Keratinocyte (primary cell): ENCODE data around the gene ZEB1. TPM values are rescaled to one million over a fixed set of nuclear protein-coding genes. Genes with fewer than 3 reads are reported as not detected.

Source experiments
- DNase-seq: peaks from one replicate; pipeline ENCODE4 v3.0.0-alpha.2; 2011; ENCODE audit warnings: low read depth, missing footprints, low spot score
- FAIRE-seq: peaks from 2 replicates; lab custom pipeline; 2011; peaks lifted over from hg19 to GRCh38; lab: Jason Lieb, UNC
- H2AFZ ChIP-seq: 2 replicates; pipeline ENCODE4 v1.6.0; 2012; ENCODE audit warnings: low read length, control low read depth, inconsistent platforms; ENCODE audit not compliant: control insufficient read depth
- H3K27ac ChIP-seq: 2 replicates; pipeline ENCODE4 v1.5.1; 2011; ENCODE audit warnings: low read length; ENCODE audit not compliant: control insufficient read depth, insufficient read depth
- H3K27me3 ChIP-seq: 3 replicates; pipeline ENCODE4 v1.6.0; 2011; ENCODE audit warnings: low read length; ENCODE audit not compliant: control insufficient read depth, insufficient read depth; ENCODE audit errors: extremely low read depth
- H3K36me3 ChIP-seq, 2 experiments: 2 replicates in 1 of 2; 3 replicates in 1 of 2; pipeline ENCODE4 v1.5.1; 2011; ENCODE audit warnings: low read length in 2 of 2, mild to moderate bottlenecking in 1 of 2; ENCODE audit not compliant: control insufficient read depth in 2 of 2, insufficient read depth in 2 of 2; ENCODE audit errors: extremely low read depth in 1 of 2
- H3K4me1 ChIP-seq: 3 replicates; pipeline ENCODE4 v1.5.1; 2011; ENCODE audit warnings: low read length; ENCODE audit not compliant: control insufficient read depth, insufficient read depth; ENCODE audit errors: extremely low read depth
- H3K4me2 ChIP-seq: 3 replicates; pipeline ENCODE4 v1.6.0; 2011; ENCODE audit warnings: low read depth, low read length; ENCODE audit not compliant: control insufficient read depth, insufficient read depth; ENCODE audit errors: extremely low read depth
- H3K4me3 ChIP-seq, 3 experiments: fragments of 200-600 bp in 1 of 3; sonication (generic) in 1 of 3; 2 replicates in 2 of 3; 3 replicates in 1 of 3; pipeline ENCODE4 v1.5.1; 2011 to 2016; ENCODE audit warnings: low read length in 3 of 3, mild to moderate bottlenecking in 3 of 3, control low read depth in 2 of 3, inconsistent platforms in 1 of 3, low read depth in 1 of 3, mixed read lengths in 1 of 3, mixed run types in 1 of 3, moderate library complexity in 1 of 3; ENCODE audit not compliant: control insufficient read depth in 2 of 3, insufficient read depth in 2 of 3; ENCODE audit errors: extremely low read depth in 1 of 3
- H3K79me2 ChIP-seq: 2 replicates; pipeline ENCODE4 v1.6.0; 2012; ENCODE audit warnings: low read length; ENCODE audit not compliant: control insufficient read depth, insufficient read depth
- H3K9ac ChIP-seq: 3 replicates; pipeline ENCODE4 v1.6.0; 2011; ENCODE audit warnings: low read length; ENCODE audit not compliant: control insufficient read depth, insufficient read depth; ENCODE audit errors: extremely low read depth
- H3K9me1 ChIP-seq: 3 replicates; pipeline ENCODE4 v1.6.0; 2011; ENCODE audit warnings: low read length; ENCODE audit not compliant: control insufficient read depth, insufficient read depth; ENCODE audit errors: extremely low read depth
- H3K9me3 ChIP-seq: 2 replicates; pipeline ENCODE4 v1.5.1; 2012; ENCODE audit warnings: low read depth, low read length; ENCODE audit not compliant: control insufficient read depth
- H4K20me1 ChIP-seq: 3 replicates; pipeline ENCODE4 v1.6.0; 2011; ENCODE audit warnings: low read length; ENCODE audit not compliant: control insufficient read depth, insufficient read depth; ENCODE audit errors: extremely low read depth
- CTCF ChIP-seq, 3 experiments: IDR thresholded peaks in 1 of 3; conservative IDR thresholded peaks in 1 of 3; optimal IDR thresholded peaks in 1 of 3; 2 replicates in 2 of 3; 3 replicates in 1 of 3; pipeline versions ENCODE3 to v1.5.1; 2011; ENCODE audit warnings: low read length in 3 of 3, mild to moderate bottlenecking in 3 of 3, moderate library complexity in 2 of 3, control low read depth in 1 of 3, inconsistent platforms in 1 of 3; ENCODE audit not compliant: insufficient read depth in 2 of 3; ENCODE audit errors: extremely low read depth in 1 of 3
- EZH2 ChIP-seq: IDR thresholded peaks from one replicate; pipeline ENCODE4 v1.6.1; 2012; ENCODE audit warnings: inconsistent platforms, mild to moderate bottlenecking, low read length, moderate library complexity
- dilution Hi-C: fragments of 300-500 bp; cut with MboI; formaldehyde crosslinking; loops from one replicate; pipeline ENCODE4 v1.7.0; 2020; ENCODE audit warnings: low sequenced_read_pairs; ENCODE audit not compliant: extremely low pct_ligation_motif_present
- polyA plus RNA-seq, 5 experiments: library from polyadenylated mRNA; depleted of rRNA in 3 of 5; stranded (reverse) in 3 of 5; stranded (forward) in 1 of 5; unstranded in 1 of 5; fragments of >200 nt; gene quantifications; 1 replicate in 1 of 5; 2 replicates in 3 of 5; 3 replicates in 1 of 5; pipeline versions ENCODE4 v1.2.1 to v1.2.3, GENCODE V29; 2011 to 2012; ENCODE audit warnings: missing spikeins in 2 of 5, low read depth in 1 of 5, low replicate concordance in 1 of 5

The ZEB1 gene
- polyA plus RNA-seq, 1 donor (not counting 4 experiments of a cell fraction or from before 2014, with no cell fraction given): 0.96 TPM

- Histone ChIP-seq H3K9ac (no peak overlapping the region), H3K79me2 (no peaks in the 10 kb centered on the region), H3K27me3 (no peaks in the 10 kb centered on the region), H3K4me3 (no peak overlapping the region), H3K4me1 (no peaks in the 10 kb centered on the region), H3K36me3 (no peaks in the 10 kb centered on the region), H3K9me3 (no peaks in the 10 kb centered on the region), H4K20me1 (no peaks in the 10 kb centered on the region), H3K27ac (no peak overlapping the region), H3K4me2 (no peak overlapping the region), H3K9me1 (no peaks in the 10 kb centered on the region), H2AFZ (no peak overlapping the region)
- dilution Hi-C loops: no loop called here
- DNase-seq (no peak), FAIRE-seq (no peak)
- TF ChIP-seq EZH2: no peak
- TF ChIP-seq CTCF (optimal IDR thresholded peaks at IDR 0.05 in 1 of 3, IDR thresholded peaks at IDR 0.05 in 1 of 3, conservative IDR thresholded peaks at IDR 0.05 in 1 of 3; ENCODE audit: extremely low read depth in 1 of 3, insufficient read depth in 2 of 3, low read length in 3 of 3): no peak
Measured at GRCh38 chr10:31507427-31507826, 188.4 kb downstream of the ZEB1 start.

- Histone ChIP-seq H3K79me2 (no peaks in the 10 kb centered on the region), H3K4me3 (no peak overlapping the region), H3K9me1 (no peaks in the 10 kb centered on the region), H3K9ac (no peak overlapping the region), H4K20me1 (no peaks in the 10 kb centered on the region), H2AFZ (no peak overlapping the region), H3K27ac (no peak overlapping the region), H3K36me3 (no peaks in the 10 kb centered on the region), H3K4me2 (no peak overlapping the region), H3K9me3 (no peaks in the 10 kb centered on the region), H3K27me3 (no peaks in the 10 kb centered on the region), H3K4me1 (no peaks in the 10 kb centered on the region)
- FAIRE-seq (no peak), DNase-seq (no peak)
- dilution Hi-C loops: no loop called here
- TF ChIP-seq CTCF (optimal IDR thresholded peaks at IDR 0.05 in 1 of 3, IDR thresholded peaks at IDR 0.05 in 1 of 3, conservative IDR thresholded peaks at IDR 0.05 in 1 of 3; ENCODE audit: extremely low read depth in 1 of 3, insufficient read depth in 2 of 3, low read length in 3 of 3): no peak
- no peak for TF ChIP-seq EZH2
Measured at GRCh38 chr10:31508234-31508633, 189.2 kb downstream of the ZEB1 start.
